Measurements from ENCODE around the gene FBXL7.

GRCh38 chr5:15574128-15574527 is 74.1 kb downstream of the FBXL7 start:
- TF ChIP-seq CTCF (IDR thresholded peaks at IDR 0.05; ENCODE audit: low read depth, low read length, missing input control), result no peak
- no peak for TF ChIP-seq JUND (IDR thresholded peaks at IDR 0.05)
- TF ChIP-seq TAF1 (conservative IDR thresholded peaks at IDR 0.05), result no peak
- TF ChIP-seq EGR1 (IDR thresholded peaks at IDR 0.05; ENCODE audit: low read depth in 2 of 2), result no peak
- no peak for TF ChIP-seq FOXA1 (IDR thresholded peaks at IDR 0.05)
- no peak for TF ChIP-seq RAD21 (IDR thresholded peaks at IDR 0.05)
- no peak for TF ChIP-seq SP1 (IDR thresholded peaks at IDR 0.05)
- TF ChIP-seq, protein P1, sequence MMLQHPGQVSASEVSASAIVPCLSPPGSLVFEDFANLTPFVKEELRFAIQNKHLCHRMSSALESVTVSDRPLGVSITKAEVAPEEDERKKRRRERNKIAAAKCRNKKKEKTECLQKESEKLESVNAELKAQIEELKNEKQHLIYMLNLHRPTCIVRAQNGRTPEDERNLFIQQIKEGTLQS (IDR thresholded peaks at IDR 0.05), result no peak
- TF ChIP-seq YY1 (IDR thresholded peaks at IDR 0.05), result no peak
- no peak for TF ChIP-seq NR2F2 (IDR thresholded peaks at IDR 0.05)
- TF ChIP-seq MAX (IDR thresholded peaks at IDR 0.05), result no peak

Measured in liver (tissue), 3 donors.